Measurements from ENCODE around the gene EME1. TPM values are rescaled to one million over a fixed set of nuclear protein-coding genes. Genes with fewer than 3 reads are reported as not detected.

EME1 gene
- total and polyA plus RNA-seq, 8 donors = 0.19 to 0.94 (median 0.41) TPM; not detected in 2

- intact Hi-C loops (cut with DNase I) = loop anchor here in 1 of 3 donors (10.0 kb wide), 1 partner anchor 272 kb away; no protein-coding TSS in a partner anchor
- WGBS, 2 donors = 91 to 93% methylated on average over 21 of the region's 21 CpGs
- Histone ChIP-seq H3K4me3 (no peak overlapping the region), H3K27ac (no peak overlapping the region), H3K27me3 (no peaks in the 10 kb centered on the region), H3K36me3 (peaks cover 0 to 32% (median 10%) of the 10 kb centered on the region in 3 donors), H3K4me1 (no peaks in the 10 kb centered on the region), H3K9me3 (no peaks in the 10 kb centered on the region)
- ATAC-seq (no peak), DNase-seq (peak in 1 of 6 donors; percentile 10), FAIRE-seq (no peak)
- no peak for TF ChIP-seq CTCF (IDR thresholded peaks at IDR 0.05)
These were observed 20.1 kb upstream of the EME1 start for GRCh38 chr17:50352693-50353599.

- Histone ChIP-seq H3K27me3 (no peaks in the 10 kb centered on the region), H3K36me3 (peaks cover 0 to 39% (median 10%) of the 10 kb centered on the region in 3 donors), H3K27ac (no peak overlapping the region), H3K9me3 (no peaks in the 10 kb centered on the region), H3K4me1 (no peaks in the 10 kb centered on the region), H3K4me3 (no peak overlapping the region)
- 92 to 94% methylated on average over 27 of the region's 27 CpGs for WGBS, 2 donors
- no peak for ATAC-seq
- FAIRE-seq = no peak
- TF ChIP-seq CTCF (IDR thresholded peaks at IDR 0.05) = no peak
- intact Hi-C loops (cut with DNase I) = loop anchor here in 1 of 3 donors (10.0 kb wide), 1 partner anchor 271 kb away; no protein-coding TSS in a partner anchor
- DNase-seq = peak in 2 of 6 donors; percentile 10 to 68
These were observed 19.3 kb upstream of the EME1 start for GRCh38 chr17:50353600-50354195.

- H3K27ac ChIP-seq = no peak overlapping the region
- no peak for TF ChIP-seq CTCF (IDR thresholded peaks at IDR 0.05)
- H3K9me3 ChIP-seq = no peaks in the 10 kb centered on the region
- no peaks in the 10 kb centered on the region for H3K4me1 ChIP-seq
- FAIRE-seq (no peak), DNase-seq (no peak), ATAC-seq (no peak)
- WGBS, 2 donors = 92 to 93% methylated on average over 15 of the region's 15 CpGs
- no peaks in the 10 kb centered on the region for H3K27me3 ChIP-seq
- intact Hi-C loops (cut with DNase I) = loop anchor here in 1 of 3 donors (10.0 kb wide), 1 partner anchor 271 kb away; no protein-coding TSS in a partner anchor
- H3K4me3 ChIP-seq = no peak overlapping the region
- H3K36me3 ChIP-seq = peaks cover 0 to 39% (median 10%) of the 10 kb centered on the region in 3 donors
These were observed 18.8 kb upstream of the EME1 start for GRCh38 chr17:50354198-50354597.

GRCh38 chr17:50354776-50355175, 18.3 kb upstream of the EME1 start:
- FAIRE-seq = no peak
- 93 to 95% methylated on average over 13 of the region's 13 CpGs for WGBS, 2 donors
- peak in 2 of 6 donors; percentile 9 to 80 for DNase-seq
- ATAC-seq = no peak
- TF ChIP-seq CTCF (IDR thresholded peaks at IDR 0.05) = no peak
- no peak overlapping the region for H3K4me3 ChIP-seq
- no peaks in the 10 kb centered on the region for H3K4me1 ChIP-seq
- no peaks in the 10 kb centered on the region for H3K27me3 ChIP-seq
- intact Hi-C loops (cut with DNase I) = loop anchor here in 1 of 3 donors (10.0 kb wide), 1 partner anchor 270 kb away; no protein-coding TSS in a partner anchor
- H3K9me3 ChIP-seq = no peaks in the 10 kb centered on the region
- peaks cover 0 to 39% (median 10%) of the 10 kb centered on the region in 3 donors for H3K36me3 ChIP-seq
- H3K27ac ChIP-seq = no peak overlapping the region
